Fibroblast of the aortic adventitia (primary cell): ENCODE results near the gene CTSE. TPM values are rescaled to one million over a fixed set of nuclear protein-coding genes. Genes with fewer than 3 reads are reported as not detected.

Source experiments
- DNase-seq: peaks from one replicate; pipeline ENCODE4 v3.0.0-alpha.2; 2010; ENCODE audit warnings: low read depth
- H3K4me3 ChIP-seq: 2 replicates; pipeline ENCODE4 v1.5.1; 2011; ENCODE audit warnings: low read depth, mild to moderate bottlenecking, control low read depth, low read length, moderate library complexity
- total RNA-seq: library from RNA; depleted of rRNA; stranded (reverse); fragments of >200 nt; gene quantifications from 2 replicates; pipeline ENCODE4 v1.2.3, GENCODE V29; 2012; ENCODE audit warnings: low replicate concordance
- TF ChIP-seq, protein P1 (sequence below): IDR thresholded peaks from 2 replicates; pipeline ENCODE4 v1.5.1; 2011; ENCODE audit warnings: mild to moderate bottlenecking, low read length, control low read depth, inconsistent platforms; ENCODE audit not compliant: insufficient read depth

CTSE gene
- total RNA-seq, 1 donor: not detected

DNA sequence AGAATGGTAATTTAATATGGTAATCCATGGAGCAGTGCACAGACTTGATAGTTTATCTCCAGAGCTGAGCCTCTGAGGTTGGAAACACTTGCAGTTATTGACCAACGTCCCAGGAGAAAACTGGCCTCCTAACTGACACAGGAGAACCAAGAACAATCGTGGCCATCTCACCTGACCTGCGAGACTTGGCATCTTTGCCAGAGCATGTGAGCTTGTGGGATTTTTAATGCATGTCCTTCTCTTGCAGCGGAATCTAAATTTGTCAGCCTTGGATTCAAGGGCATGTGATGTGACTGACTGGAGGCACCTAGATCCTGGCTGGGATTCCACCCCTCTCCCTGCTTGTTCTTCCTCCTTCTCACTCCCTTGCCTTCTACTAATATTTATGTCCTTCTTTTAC lies 52.6 kb downstream of the CTSE start:
- no peak for DNase-seq
- no peak overlapping the region for H3K4me3 ChIP-seq
- TF ChIP-seq, protein P1, sequence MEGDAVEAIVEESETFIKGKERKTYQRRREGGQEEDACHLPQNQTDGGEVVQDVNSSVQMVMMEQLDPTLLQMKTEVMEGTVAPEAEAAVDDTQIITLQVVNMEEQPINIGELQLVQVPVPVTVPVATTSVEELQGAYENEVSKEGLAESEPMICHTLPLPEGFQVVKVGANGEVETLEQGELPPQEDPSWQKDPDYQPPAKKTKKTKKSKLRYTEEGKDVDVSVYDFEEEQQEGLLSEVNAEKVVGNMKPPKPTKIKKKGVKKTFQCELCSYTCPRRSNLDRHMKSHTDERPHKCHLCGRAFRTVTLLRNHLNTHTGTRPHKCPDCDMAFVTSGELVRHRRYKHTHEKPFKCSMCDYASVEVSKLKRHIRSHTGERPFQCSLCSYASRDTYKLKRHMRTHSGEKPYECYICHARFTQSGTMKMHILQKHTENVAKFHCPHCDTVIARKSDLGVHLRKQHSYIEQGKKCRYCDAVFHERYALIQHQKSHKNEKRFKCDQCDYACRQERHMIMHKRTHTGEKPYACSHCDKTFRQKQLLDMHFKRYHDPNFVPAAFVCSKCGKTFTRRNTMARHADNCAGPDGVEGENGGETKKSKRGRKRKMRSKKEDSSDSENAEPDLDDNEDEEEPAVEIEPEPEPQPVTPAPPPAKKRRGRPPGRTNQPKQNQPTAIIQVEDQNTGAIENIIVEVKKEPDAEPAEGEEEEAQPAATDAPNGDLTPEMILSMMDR: no peak

DNA sequence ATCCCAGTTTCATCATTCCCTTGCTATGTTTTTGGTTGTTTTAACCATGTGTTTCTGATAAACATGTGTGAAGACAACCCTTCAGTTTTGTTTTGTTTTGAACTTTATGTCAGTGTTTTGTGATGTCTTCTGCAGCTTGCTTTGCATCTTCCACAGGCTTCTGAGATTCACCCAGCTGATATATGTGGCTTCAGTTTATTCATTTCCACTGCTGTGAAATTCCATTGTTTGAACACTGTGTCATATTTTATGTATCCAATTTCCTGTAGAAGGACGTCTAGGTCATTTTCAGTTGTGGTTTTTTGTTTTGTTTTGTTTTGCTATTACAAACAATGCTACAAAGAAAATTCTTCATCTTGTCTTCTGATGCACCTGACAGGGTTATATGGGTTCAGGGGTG lies 53.2 kb downstream of the CTSE start:
- no peak for DNase-seq
- TF ChIP-seq, protein P1: no peak
- H3K4me3 ChIP-seq: no peak overlapping the region

DNA sequence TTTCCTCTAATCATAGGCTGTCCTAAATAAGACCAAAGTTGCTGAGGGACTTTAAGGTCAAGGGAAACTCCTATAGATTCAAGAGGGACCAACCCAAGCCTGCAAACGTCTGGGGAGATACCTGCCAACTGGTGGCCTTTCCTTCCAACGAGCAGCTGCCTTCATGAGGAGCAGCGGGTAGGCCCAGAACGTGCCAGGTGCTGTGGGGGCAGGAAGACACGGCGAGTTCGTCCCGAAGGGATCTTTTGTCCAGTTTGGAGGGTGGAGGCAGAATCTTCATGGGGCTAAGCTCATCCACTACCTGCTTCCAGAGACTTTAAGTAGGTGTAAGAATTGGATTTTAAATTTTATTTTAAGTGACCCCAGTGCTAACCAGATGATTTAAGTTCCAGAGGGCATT lies 54.5 kb downstream of the CTSE start:
- TF ChIP-seq, protein P1: no peak
- no peak overlapping the region for H3K4me3 ChIP-seq
- DNase-seq: no peak

DNA sequence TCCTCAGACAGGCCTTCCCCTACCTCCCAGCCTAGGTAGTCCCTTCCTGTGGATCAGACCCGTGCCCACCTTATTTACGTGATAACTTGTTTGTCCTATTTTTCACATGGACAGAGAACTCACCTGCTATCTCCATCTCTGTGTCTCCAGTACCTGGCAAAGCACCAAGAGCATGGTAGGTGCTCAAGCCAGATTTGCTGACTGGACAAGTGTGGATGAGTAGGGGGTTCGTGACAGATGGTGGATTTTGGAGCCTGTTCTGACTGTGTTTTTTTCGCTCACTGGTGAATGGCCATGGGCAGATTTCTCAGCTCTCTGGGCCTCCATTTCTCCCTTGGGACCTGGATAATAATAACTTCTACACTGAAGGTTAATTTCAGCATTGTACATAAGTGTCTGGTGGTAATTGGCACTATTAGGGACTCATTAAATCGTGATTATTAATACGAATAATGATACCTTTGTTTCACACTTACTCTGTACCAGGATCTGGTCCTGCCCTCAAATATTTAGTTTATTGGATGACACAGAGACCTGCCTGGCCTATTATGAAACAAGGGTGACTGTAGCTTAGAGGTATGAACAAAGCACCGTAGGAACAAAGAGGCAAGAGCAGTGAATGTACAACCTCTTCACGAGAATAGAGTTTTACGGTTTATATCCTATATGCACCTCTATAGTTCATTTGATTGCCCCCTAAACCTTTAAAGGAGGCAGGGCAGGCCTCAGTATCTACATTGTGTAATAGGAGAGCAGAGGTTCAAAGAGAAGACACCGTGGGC lies 56.0 kb downstream of the CTSE start:
- DNase-seq: no peak
- TF ChIP-seq, protein P1: no peak
- H3K4me3 ChIP-seq: no peak overlapping the region

DNA sequence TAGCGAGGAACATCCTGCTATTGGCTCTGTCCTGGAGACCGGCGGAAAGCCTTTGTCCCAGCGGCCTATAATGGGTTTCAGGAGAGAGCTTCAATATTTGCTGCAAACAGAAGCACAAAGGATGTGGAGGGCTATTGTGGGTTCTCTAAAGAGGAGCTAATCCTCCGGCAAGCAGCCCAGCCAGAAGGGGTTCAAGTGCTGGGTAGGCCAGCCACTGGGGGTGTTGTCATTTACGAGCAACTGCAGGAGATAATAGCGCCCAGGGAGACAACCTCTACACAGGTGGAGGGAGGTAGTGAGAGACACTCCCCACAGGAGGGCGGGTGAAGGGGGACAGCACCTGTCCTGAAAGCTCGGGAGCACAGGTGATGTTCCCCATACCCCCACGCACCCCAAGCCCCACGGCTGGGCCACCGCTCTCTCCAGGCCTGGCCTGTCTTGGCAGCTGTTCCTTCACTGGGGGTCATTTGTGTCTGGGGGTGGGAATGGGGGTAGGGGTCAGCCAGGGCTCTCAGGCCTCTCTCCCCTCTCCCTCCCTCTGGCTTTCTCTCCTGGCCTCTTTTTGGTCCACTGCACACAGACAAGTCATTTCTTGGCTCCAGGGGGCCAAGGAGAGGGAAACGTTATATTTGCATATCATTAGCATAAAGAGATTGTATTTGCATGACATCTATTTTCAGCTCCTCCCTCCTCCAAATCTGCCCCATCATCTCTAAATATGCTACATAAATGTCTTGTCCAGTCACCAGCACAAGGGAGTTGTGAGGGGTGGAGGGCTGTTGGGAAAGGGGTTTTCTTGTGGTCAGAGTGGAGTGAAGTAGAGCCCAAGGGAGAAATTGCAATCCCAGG lies 58.4 kb downstream of the CTSE start:
- H3K4me3 ChIP-seq: no peak overlapping the region
- TF ChIP-seq, protein P1: no peak
- no peak for DNase-seq

DNA sequence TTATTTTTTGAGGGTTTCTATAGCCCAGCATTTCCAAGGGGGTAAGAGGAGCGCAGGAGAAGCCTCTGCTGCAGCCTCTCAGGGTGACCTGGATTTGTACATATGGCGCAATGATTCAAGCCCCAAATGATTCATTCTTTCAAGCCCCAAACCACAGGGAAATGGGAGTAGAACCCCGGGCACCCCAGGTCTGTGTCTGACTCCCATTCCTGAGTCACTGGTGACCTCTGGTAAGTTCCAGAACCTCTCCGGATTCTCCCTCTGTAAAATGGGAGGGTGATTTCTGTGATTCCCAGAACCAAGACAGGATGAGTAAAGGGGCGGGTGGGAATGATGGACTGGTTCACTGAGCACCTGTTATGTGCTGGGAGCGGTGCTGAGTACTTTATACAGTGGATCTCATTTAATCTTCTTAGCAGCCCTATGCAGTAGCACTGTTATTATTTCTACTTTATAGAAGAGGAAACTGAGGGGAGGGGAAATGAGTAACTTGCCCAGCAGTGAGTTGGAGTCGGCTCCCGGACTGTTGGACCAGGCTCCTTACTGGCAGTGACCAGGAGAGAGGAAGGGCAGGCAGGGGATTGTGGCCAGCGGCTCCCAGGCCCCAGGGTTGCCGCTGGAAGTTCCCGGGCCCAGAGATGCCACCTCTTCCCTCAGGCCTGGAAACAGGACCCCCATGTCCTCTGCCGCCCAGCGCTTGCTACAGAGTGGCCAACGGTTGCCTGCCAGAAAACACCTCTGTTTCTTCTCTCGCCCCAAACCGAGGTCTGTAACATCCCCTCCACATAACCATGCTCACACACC lies 60.1 kb downstream of the CTSE start:
- TF ChIP-seq, protein P1: no peak
- H3K4me3 ChIP-seq: no peak overlapping the region
- DNase-seq: peak; percentile 55
